HepG2 (cell line): ENCODE data around the gene COX5B. TPM values are rescaled to one million over a fixed set of nuclear protein-coding genes. Genes with fewer than 3 reads are reported as not detected.
A peak's percentile ranks its signal among the peaks of the same experiment; 100 is the strongest.

Experiments
- AGO2 ChIP-seq: fragments of 200-400 bp; formaldehyde crosslinking; optimal IDR thresholded peaks from 2 replicates; pipeline ENCODE3; 2017; ENCODE audit warnings: mild to moderate bottlenecking, low read depth, low read length, moderate library complexity
- GABPB1 ChIP-seq: IDR thresholded peaks from 2 replicates; pipeline ENCODE4 v1.6.1; 2016; ENCODE audit warnings: mild to moderate bottlenecking, missing genetic modification reagents, moderate library complexity, missing compliant biosample characterization
- GLI4 ChIP-seq: sonication (generic); formaldehyde crosslinking; IDR thresholded peaks from 2 replicates; pipeline ENCODE4 v1.5.1; 2020; ENCODE audit warnings: missing genetic modification reagents, mild to moderate bottlenecking, moderate library complexity, borderline replicate concordance
- HNRNPK ChIP-seq: fragments of 200-400 bp; formaldehyde crosslinking; IDR thresholded peaks from 2 replicates; pipeline ENCODE4 v1.6.1; 2018; ENCODE audit warnings: low read length, low read depth, moderate library complexity, mild to moderate bottlenecking; ENCODE audit not compliant: poor library complexity, severe bottlenecking
- KDM6A ChIP-seq: IDR thresholded peaks from 2 replicates; pipeline ENCODE4 v1.6.1; 2016; ENCODE audit warnings: low read depth
- MAF1 ChIP-seq: sonication (generic); formaldehyde crosslinking; IDR thresholded peaks from 2 replicates; pipeline ENCODE4 v1.5.0; 2020; ENCODE audit warnings: missing genetic modification reagents, borderline replicate concordance
- NR2F2 ChIP-seq: IDR thresholded peaks from 2 replicates; pipeline ENCODE4 v1.6.1; 2012; ENCODE audit warnings: low read depth, inconsistent platforms, borderline replicate concordance
- SAP130 ChIP-seq: IDR thresholded peaks from 2 replicates; pipeline ENCODE4 v1.6.1; 2016; ENCODE audit warnings: low read depth
- SIN3A ChIP-seq: IDR thresholded peaks from 2 replicates; pipeline ENCODE4 v1.6.1; 2011; ENCODE audit warnings: low read depth, mild to moderate bottlenecking, control low read depth, low read length, borderline replicate concordance
- SP140L ChIP-seq: sonication (generic); formaldehyde crosslinking; IDR thresholded peaks from 2 replicates; pipeline ENCODE4 v1.4.0; 2020; ENCODE audit warnings: missing genetic modification reagents, borderline replicate concordance
- SP5 ChIP-seq: IDR thresholded peaks from 2 replicates; pipeline ENCODE4 v1.6.1; 2016; ENCODE audit warnings: low read depth, borderline replicate concordance
- TARDBP ChIP-seq: sonication (generic); formaldehyde crosslinking; IDR thresholded peaks from 2 replicates; pipeline ENCODE4 v1.8.0; 2022; ENCODE audit warnings: mild to moderate bottlenecking, missing genetic modification reagents
- TBX3 ChIP-seq: fragments of 450-650 bp; IDR thresholded peaks from 2 replicates; pipeline ENCODE4 v1.6.1; 2017; ENCODE audit warnings: antibody characterized with exemption, mild to moderate bottlenecking, inconsistent platforms, borderline replicate concordance
- TEAD3 ChIP-seq: optimal IDR thresholded peaks from 2 replicates; pipeline ENCODE3; 2016; ENCODE audit warnings: borderline replicate concordance
- ZNF138 ChIP-seq: sonication (generic); formaldehyde crosslinking; IDR thresholded peaks from 2 replicates; pipeline ENCODE4 v1.5.0; 2020; ENCODE audit warnings: mild to moderate bottlenecking, low read depth, missing genetic modification reagents
- ZNF142 ChIP-seq: sonication (generic); formaldehyde crosslinking; IDR thresholded peaks from 2 replicates; pipeline ENCODE4 v1.4.0; 2020; ENCODE audit warnings: missing genetic modification reagents
- ZNF180 ChIP-seq: sonication (generic); formaldehyde crosslinking; IDR thresholded peaks from 2 replicates; pipeline ENCODE4 v1.4.0; 2020; ENCODE audit warnings: low read depth, missing genetic modification reagents, borderline replicate concordance
- ZNF263 ChIP-seq: sonication (generic); formaldehyde crosslinking; IDR thresholded peaks from 2 replicates; pipeline ENCODE4 v1.4.0; 2020; ENCODE audit warnings: missing genetic modification reagents
- ZNF670 ChIP-seq: sonication (generic); formaldehyde crosslinking; IDR thresholded peaks from 2 replicates; pipeline ENCODE4 v1.8.0; 2022; ENCODE audit warnings: mild to moderate bottlenecking, missing genetic modification reagents, borderline replicate concordance
- ZNF75D ChIP-seq: sonication (generic); formaldehyde crosslinking; IDR thresholded peaks from 2 replicates; pipeline ENCODE4 v1.8.1; 2023; ENCODE audit warnings: missing genetic modification reagents, mild to moderate bottlenecking, borderline replicate concordance
- ZNF784 ChIP-seq: sonication (generic); formaldehyde crosslinking; IDR thresholded peaks from 2 replicates; pipeline ENCODE4 v1.5.1; 2020; ENCODE audit warnings: missing genetic modification reagents, mild to moderate bottlenecking, borderline replicate concordance
- polyA plus RNA-seq, 8 experiments: library from polyadenylated mRNA; depleted of rRNA in 3 of 8; stranded (reverse) in 7 of 8; unstranded in 1 of 8; fragments of >200 nt; fragmentation: Illumina TruSeq in 4 of 8; extraction: Trizol in 4 of 8; gene quantifications; 2 replicates each; pipeline versions ENCODE4 v1.2.1 to v1.2.3, GENCODE V29; 2011 to 2016; ENCODE audit warnings: low read depth in 4 of 8, missing spikeins in 1 of 8, mixed read lengths in 1 of 8; ENCODE audit not compliant: insufficient read depth in 1 of 8
- total RNA-seq, 5 experiments: library from RNA; depleted of rRNA; stranded (reverse); fragments of >200 nt; fragmentation: Illumina TruSeq; extraction: Trizol; gene quantifications; 2 replicates each; pipeline ENCODE4 v1.2.3, GENCODE V29; 2016; ENCODE audit warnings: low read depth in 1 of 5

The COX5B gene
- total and polyA plus RNA-seq, 2 of the 13 experiments (the other 11 are each of a cell fraction or from before 2014, with no cell fraction given): 453 to 536 TPM

- TF ChIP-seq ZNF142 (CRISPR knock-in tag) (peak; percentile 83), GLI4 (CRISPR knock-in tag) (peak; percentile 41; the same call in 1 of the 2 replicates), SIN3A (no peak; the same call in 1 of the 2 replicates), AGO2 (peak; percentile 86), ZNF784 (CRISPR knock-in tag) (peak; percentile 26; the same call in 1 of the 2 replicates), HNRNPK (no peak), NR2F2 (no peak; the same call in 1 of the 2 replicates), TARDBP (CRISPR knock-in tag) (peak; percentile 17; the same call in 1 of the 2 replicates), SP5 (CRISPR knock-in tag) (peak; percentile 42), TBX3 (no peak), MAF1 (CRISPR knock-in tag) (peak; percentile 48; the same call in 1 of the 2 replicates), ZNF75D (0 out of 2 replicates have a peak, but pooled peaks have one; percentile 19), SP140L (CRISPR knock-in tag) (0 out of 2 replicates have a peak, but pooled peaks have one; percentile 44), ZNF138 (CRISPR knock-in tag) (no peak), ZNF263 (CRISPR knock-in tag) (peak; percentile 42; the same call in 1 of the 2 replicates), ZNF180 (CRISPR knock-in tag) (no peak), ZNF670 (0 out of 2 replicates have a peak, but pooled peaks have one; percentile 21), TEAD3 (peak; percentile 80), GABPB1 (CRISPR knock-in tag) (peak; percentile 45), SAP130 (peak; percentile 87), KDM6A (CRISPR knock-in tag) (peak; percentile 27; the same call in 1 of the 2 replicates)
These were observed 17.2 kb downstream of the COX5B start (continued) for GRCh38 chr2:97662895-97663625.
